ENCODE results near the gene CCDC158.
"Not testable (repeated sequence)": the region's sequence is repeated elsewhere in the genome, so short reads cannot be mapped to it uniquely, and the experiment has no call there.

DNA sequence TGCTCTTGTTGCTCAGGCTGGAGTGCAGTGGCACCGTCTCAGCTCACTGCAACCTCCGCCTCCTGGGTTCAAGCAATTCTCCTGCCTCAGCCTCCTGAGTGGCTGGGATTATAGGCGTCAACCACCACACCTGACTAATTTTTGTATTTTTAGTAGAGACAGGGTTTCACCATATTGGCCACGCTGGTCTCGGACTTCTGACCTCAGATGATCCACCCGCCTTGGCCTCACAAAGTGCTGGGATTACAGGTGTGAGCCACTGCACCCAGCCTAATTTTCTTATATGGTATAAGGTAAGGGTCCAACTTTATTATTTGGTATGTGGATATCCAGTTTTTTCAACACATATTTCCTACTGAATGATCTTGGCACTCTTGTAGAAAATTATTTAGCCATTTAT is 33.1 kb upstream of the CCDC158 start:
- TF ChIP-seq, protein P1, sequence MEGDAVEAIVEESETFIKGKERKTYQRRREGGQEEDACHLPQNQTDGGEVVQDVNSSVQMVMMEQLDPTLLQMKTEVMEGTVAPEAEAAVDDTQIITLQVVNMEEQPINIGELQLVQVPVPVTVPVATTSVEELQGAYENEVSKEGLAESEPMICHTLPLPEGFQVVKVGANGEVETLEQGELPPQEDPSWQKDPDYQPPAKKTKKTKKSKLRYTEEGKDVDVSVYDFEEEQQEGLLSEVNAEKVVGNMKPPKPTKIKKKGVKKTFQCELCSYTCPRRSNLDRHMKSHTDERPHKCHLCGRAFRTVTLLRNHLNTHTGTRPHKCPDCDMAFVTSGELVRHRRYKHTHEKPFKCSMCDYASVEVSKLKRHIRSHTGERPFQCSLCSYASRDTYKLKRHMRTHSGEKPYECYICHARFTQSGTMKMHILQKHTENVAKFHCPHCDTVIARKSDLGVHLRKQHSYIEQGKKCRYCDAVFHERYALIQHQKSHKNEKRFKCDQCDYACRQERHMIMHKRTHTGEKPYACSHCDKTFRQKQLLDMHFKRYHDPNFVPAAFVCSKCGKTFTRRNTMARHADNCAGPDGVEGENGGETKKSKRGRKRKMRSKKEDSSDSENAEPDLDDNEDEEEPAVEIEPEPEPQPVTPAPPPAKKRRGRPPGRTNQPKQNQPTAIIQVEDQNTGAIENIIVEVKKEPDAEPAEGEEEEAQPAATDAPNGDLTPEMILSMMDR (IDR thresholded peaks at IDR 0.05): not testable (repeated sequence)
- not testable (repeated sequence) for TF ChIP-seq POLR2A (IDR thresholded peaks at IDR 0.05)

Data from Peyer's patch (tissue), 4 donors.